Measurements from ENCODE around the gene APOLD1.
"Not testable (repeated sequence)": the region's sequence is repeated elsewhere in the genome, so short reads cannot be mapped to it uniquely, and the experiment has no call there.

Gene APOLD1

DNA sequence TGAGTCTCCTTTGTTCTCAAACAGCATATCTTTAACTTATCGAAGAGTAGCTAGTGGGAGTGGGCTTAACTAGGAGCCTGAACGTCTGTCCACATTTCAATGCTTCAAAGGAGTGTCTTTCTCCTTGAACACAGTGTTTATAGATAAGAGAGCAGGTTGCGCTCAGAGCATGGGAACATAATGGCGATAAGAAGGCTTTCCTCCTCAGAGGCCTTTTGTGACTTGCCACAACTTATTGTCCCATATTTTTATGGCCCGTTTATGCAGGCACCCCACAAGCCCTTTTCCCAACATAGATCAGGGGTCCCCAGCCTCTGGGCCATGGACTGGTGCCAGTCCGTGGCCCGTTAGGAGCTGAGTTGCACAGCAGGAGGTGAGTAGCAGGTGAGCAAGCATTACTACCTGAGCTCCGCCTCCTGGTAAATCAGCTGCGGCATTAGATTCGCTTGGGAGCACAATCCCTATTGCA, 25.1 kb downstream of the APOLD1 start:
- DNase-seq = no peak

- no peak for DNase-seq
These were observed 25.9 kb downstream of the APOLD1 start for GRCh38 chr12:12811343-12811742.

DNA sequence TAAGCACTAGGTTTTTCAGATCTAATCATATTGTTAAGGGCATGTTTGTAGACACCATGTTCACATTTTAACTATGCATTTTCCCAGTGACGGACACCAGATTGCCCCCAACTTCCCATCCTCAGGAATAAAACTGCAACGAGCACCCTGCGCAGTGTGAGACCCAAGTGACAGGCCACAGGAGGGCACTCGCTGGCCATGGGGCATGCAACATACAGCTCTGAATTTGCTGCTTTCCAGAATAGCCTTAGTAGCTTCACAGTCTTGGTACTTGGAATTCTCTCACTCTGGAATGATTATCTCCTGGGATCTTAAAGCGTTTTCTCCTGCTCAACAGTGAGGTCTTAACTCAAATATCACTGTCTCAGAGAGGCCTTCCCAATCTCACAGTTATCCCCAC, 26.7 kb downstream of the APOLD1 start:
- DNase-seq = no peak

DNA sequence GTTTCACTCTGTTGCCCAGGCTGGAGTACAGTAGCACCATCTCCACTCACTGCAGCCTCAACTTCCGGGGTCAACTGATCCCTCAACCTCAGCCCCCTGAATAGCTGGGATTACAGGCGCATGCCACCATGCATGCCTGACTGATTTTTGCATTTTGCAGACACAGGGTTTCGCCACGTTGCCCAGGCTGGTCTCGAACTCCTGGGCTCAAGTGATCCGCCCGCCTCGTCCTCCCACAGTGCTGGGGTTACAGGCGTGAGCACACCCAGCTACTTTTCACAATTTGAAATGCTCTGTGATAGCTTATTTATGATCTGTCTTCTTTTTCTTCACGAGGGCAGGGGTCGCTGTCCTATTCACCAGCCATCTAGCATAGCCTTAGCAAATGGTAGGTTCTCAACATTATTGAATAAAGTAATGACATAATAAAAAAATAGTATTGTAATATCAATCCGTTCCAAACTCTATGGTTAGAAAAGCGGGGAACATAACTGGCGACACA, 27.2 kb downstream of the APOLD1 start:
- no peak for DNase-seq

GRCh38 chr12:12813120-12814101, 28.0 kb downstream of the APOLD1 start, which contains the start of gene DDX47:
Gene DDX47, plus strand, starts transcription at chr12:12813346. Its CDS starts 22 bp downstream, at chr12:12813368.
- peak; percentile 90 for DNase-seq

DNA sequence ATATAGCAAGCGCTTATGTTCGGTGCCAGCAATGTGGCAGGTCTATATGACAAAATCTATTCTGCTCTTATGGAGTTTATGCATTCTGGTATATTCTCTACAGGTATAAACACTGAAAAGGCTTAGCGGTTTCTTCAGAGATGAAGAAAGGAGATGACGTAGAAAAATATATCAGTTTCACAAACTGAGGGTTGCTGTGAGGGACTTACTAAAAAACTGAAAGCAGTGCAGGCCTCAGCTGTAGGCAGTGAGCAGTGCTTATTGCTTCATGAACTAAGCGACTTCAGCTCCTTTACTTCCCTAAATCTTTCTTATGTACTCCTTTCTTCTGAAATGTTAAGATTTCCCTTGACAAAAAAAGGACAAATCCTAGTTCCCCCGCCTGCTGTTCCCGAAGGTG, 32.2 kb downstream of the APOLD1 start:
- DNase-seq = no peak

DNA sequence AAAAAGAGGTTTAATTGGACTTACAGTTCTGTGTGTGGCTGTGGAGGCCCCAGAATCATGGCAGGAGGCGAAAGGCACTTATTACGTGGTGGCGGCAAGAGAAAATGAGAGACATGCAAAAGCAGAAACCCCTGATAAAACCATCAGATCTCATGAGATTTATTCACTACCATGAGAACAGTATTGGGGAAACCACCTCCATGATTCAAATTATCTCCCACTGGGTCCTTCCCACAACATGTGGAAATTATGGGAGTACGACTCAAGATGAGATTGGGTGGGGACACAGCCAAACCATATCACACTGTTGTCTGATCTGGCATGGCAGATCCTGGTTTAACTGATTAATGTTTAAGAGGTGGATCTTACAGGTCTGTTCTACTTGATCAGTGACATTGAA, 33.2 kb downstream of the APOLD1 start:
- peak; percentile 42 for DNase-seq

- no peak for DNase-seq
These were observed 33.8 kb downstream of the APOLD1 start for GRCh38 chr12:12819221-12819620.

DNA sequence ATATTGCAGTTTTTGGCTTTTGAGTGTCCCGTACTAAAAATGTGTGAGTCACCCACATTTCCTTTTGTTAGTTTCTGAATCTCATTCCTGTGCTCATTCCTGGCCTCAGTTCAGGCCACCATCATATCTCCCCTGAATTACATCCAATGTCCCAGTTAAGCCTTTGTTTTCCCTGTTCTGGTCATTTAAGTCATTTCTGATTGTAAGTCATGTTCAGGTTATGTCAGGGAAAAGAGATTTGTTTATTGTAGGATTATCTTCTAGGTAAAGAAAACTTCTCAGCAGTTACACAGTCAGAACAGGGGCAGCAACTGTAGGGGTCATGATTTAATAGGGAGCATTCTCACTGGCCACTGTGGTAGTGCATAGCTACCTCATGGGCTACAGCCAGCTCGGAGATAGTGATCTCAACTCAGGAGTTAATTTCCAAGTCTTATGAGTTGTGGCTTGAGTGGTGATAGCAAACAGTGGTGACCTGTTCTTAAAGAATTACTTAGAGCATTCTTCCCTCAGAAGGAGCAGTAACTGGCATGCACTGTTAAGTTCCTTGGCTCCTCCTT, 34.4 kb downstream of the APOLD1 start:
- peak; percentile 98 for DNase-seq

DNA sequence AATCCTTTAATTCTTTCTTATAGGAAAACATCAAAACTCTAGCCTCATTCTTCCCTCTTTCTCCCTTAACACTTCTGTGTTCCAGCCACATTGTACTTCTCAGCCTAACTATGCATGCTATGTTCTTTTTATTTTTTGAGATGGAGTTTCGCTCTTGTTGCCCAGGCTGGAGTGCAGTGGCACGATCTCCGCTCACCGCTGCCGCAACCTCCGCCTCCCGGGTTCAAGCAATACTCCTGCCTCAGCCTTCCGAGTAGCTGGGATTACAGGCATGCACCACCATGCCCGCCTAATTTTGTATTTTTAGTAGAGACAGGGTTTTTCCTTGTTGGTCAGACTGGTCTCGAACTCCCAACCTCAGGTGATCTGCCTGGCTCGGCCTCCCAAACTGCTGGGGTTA, 34.9 kb downstream of the APOLD1 start:
- DNase-seq = not testable (repeated sequence)

- DNase-seq = no peak
These were observed 36.5 kb downstream of the APOLD1 start for GRCh38 chr12:12821975-12822374.

GRCh38 chr12:12822886-12823285, 37.4 kb downstream of the APOLD1 start:
- DNase-seq = peak; percentile 58

DNA sequence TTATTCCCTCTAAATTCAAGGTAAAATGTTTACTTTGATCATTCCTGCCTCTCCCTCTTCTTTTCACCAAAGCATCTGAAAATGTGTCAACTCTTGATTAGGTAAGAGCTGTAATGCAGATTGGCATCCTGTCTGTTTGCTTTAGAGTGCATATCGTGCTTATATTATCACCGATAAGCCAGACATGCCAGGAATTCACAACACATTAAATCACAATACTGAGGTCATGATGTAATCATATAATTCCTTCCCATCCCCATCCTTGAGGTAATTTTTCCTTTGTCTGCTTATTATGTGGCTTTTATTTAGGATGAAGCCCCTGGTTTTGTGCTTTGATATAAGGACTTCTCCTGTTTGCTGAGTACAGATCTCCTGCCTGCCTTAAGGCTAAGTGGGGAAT, 37.8 kb downstream of the APOLD1 start:
- DNase-seq = peak; percentile 92

DNA sequence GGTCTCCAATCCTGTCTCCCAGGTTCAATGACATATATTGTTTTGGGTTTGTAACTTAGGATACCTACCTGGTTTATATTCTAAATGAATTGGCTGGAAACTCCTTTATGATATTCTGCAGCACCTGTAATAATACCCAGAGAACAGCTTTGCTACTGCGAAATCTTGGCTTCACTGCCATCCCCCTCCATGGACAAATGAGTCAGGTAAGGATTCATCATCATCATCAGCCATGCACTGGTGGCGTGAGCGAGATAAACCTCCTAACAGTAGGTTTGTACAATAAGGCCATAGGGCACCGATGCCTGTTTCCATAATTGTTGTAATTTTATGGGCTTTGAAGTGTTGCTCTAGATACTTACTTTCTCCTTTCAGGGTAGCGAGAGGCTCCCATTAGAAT, 38.4 kb downstream of the APOLD1 start:
- no peak for DNase-seq

GRCh38 chr12:12835378-12836146, 50.1 kb downstream of the APOLD1 start:
- DNase-seq = peak; percentile 81

DNA sequence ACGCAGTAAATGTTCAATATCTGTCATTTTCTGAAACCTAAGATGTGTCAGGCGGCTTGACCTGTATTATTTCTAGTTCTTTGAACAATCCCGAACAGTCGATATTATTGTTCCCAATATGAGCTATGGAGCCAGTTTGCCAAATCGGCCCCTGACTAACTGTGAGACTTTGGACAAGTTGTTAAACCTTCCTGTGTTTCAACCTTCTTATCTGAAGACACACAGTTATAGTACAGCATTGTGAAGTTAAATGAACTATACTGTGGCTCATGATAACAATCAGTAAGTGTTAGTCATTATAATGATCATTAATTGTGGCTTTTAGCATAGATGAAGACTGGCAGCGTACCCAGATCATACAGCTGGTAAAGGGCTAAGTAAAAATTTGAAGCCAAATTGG, 51.1 kb downstream of the APOLD1 start:
- no peak for DNase-seq

DNA sequence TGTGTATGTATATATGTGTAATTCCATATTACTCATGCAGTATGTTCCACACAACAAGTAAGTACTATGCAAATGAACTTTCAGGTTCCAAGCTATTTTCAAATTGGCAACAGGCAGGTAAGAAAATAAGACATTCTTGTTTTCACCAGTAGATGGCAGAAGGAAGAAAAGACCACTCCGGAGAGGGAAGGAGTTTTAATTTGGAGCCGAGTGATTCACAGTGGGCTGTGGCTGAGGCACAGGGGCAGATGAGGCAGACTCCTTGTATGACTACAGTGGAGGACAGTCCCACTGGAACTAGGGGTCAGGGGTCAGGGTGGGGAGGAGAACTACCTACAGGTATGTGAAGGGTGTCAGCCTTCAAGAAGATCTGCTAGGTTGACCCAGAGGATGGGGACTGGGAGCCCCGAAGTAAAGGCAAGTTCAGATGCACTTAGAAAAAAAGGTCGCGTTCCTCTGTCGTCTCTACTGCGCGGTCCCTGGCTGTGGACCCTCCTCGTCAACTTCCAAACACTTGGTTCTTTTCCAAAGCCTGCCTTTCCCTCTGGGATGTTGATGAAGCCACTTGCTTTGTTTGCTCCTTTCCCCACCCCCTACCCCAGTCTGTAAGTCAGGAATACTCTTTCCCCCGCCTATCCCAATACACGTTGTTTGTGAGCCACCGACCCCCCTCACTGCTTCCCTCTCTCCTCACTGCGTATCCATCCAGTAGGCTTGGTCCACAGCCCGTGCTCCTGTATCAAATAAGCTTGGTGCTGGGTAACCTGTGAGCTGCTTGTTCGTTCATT, 51.8 kb downstream of the APOLD1 start:
- peak; percentile 86 for DNase-seq

DNA sequence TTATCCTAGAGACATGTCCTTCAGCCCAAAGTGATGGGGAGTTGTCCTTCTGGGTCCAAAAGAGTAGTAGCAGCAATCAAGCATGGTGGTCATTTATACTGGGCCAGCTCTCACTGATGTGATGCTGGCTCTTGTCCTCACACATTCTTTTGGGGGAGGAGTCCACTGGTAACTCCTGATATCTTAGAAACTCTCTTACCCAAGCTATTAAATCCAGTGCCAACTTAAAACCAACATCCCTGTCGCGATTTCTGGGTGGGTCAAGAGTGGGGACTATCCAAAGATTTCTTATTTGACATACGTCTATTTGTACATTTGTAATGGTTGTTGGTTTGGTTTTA, 52.3 kb downstream of the APOLD1 start:
- no peak for DNase-seq

GRCh38 chr12:12839003-12839395, 53.5 kb downstream of the APOLD1 start:
- no peak for DNase-seq

GRCh38 chr12:12839439-12839838, 54.0 kb downstream of the APOLD1 start:
- DNase-seq = not testable (repeated sequence)

- DNase-seq = peak; percentile 98
These were observed 54.6 kb downstream of the APOLD1 start for GRCh38 chr12:12839873-12840579.

DNA sequence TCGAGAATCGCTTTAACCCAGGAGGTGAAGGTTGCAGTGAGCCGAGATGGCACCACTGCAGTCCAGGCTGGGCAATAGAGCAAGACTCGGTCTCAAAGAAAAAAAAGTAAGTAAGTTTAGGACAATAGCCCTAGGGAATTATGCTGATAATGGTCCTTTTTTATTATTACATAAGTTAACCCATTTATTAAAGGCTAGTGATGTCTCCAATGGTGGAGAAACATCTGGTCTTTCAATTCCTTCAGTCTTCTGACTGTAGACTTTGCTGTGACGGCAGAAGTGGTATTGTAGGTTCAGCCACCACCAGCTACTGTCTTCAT, 55.1 kb downstream of the APOLD1 start:
- no peak for DNase-seq
